Measurements from ENCODE around the gene PRKCZ.
A peak's percentile ranks its signal among the peaks of the same experiment; 100 is the strongest.

The PRKCZ gene

DNA sequence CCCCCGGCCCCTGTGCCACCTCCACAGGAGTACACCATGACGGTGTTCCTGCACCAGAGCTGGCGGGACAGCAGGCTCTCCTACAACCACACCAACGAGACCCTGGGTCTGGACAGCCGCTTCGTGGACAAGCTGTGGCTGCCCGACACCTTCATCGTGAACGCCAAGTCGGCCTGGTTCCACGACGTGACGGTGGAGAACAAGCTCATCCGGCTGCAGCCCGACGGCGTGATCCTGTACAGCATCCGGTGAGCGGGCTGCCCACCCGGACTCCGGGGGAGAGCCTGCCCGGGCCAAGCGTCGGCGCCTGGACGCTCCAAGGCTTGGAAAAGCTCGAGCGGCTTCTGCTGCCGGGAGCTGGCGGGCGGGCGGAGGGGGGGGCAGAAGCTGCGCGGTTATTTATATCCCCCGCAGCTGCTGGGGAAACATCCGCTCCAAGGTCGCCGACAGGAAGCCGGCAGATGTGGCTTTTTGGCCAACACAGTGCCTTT, 24.7 kb upstream of the PRKCZ start:
- no peak for DNase-seq

GRCh38 chr1:2027961-2028583, 22.1 kb upstream of the PRKCZ start:
- DNase-seq, result no peak

DNA sequence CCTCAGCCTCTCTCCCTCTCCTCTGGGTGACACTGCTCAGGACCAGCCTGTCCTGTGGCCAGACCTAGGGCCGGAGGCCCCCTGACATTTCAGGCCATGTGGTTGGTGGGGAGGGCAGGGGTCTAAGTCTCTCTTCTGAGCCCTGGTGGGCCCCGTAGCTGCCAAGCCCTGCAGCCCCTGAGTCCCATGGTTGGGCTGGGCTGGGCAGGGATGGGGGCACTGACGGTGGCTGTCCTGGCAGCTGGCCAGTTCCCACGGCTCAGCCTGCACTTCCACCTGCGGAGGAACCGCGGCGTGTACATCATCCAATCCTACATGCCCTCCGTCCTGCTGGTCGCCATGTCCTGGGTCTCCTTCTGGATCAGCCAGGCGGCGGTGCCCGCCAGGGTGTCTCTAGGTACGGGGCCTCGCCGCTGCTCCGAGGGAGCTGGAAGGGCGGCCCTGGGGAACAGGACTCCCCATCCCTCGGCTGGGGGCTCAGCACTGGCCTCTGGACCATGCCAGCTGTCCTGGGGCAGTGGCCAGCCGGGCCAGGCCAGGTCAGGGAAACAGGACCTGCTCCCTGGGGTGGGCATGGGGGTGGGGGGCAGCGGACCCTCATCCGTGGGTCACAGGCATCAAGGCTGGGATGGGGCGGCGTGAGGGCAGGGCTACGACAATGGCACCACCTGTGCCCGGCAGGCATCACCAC, 21.2 kb upstream of the PRKCZ start:
- no peak for DNase-seq

DNA sequence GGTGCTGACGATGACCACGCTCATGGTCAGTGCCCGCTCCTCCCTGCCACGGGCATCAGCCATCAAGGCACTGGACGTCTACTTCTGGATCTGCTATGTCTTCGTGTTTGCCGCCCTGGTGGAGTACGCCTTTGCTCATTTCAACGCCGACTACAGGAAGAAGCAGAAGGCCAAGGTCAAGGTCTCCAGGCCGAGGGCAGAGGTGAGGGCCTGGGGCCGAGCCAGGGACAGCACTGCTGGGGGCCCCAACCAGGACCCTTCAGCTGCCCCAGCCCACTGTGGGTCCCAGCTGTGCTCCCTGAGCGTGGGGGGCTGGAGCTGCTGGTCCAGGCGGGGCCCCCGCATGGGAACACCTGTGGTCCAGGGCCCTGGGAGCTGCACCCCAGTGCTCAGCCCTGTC, 20.6 kb upstream of the PRKCZ start:
- DNase-seq, result no peak

- DNase-seq, result no peak
Observed at GRCh38 chr1:2030076-2030871, 19.9 kb upstream of the PRKCZ start.

DNA sequence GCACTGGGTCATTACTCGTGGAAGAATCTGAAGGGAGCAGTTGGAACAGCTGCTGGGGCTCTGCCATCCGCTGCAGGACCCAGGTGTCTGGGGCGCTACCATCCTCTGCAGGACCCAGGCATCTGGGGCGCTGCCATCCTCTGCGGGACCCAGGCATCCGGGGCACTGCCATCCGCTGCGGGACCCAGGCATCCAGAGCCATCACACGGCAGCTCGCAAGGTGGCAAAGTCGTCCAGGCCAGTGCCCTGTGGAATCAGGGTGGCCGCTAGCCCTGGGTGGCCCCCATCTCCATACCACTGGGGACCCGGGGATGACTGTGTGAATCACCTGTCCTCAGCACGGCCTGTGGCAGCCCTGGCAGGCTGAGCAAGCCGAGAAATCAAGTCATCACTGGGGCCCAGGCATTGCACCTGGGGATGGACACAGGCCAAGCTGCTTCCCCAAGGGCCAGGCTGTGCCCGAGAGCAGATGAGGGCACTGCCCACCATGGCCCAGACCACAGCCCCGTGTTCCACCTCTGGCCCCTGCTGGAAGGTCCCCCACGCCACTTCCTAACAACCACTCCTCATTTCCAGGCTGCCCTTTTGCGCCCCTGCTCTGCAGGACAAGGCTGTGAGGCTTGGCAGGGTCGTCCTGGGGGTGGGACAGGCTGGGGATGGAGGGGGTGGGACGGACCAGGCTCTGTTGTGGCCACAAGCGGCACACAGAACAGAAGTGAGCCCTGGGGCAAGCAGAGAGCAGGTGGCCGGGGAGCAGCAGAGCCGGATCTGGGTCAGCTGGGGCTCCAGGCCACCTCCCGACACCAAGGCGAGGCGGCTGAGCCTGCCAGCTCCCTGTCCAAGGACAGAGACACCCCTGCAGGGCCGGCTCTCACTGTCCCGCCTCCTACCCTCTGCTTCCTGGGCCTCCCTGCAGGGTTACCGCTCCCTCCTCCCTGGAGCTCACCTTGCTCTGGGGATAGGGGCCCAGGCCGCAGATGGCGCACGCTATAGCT, 18.4 kb upstream of the PRKCZ start:
- DNase-seq, result no peak

- no peak for DNase-seq
Observed at GRCh38 chr1:2032737-2033136, 17.5 kb upstream of the PRKCZ start.

DNA sequence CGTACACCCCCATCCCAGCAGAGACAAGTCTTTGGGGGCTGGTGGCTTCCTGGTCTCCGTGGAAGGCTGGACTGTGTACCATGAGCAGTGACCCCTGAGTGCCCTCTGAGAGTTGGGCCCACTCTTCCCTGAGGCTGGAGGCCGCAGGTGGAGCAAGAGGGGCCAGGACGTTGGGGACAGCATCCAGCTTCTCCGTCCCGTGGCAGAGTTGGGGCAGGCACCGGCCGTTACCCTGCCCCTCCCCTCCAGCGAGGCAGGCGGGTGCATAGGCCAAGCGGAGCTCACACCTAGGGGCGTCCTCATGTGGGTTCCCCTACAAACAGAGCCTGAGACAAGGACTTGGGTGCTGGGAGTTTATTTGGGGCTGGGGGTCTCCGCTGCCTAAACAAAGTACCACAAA, 17.0 kb upstream of the PRKCZ start:
- DNase-seq, result no peak

- no peak for DNase-seq
Observed at GRCh38 chr1:2036287-2036686, 13.9 kb upstream of the PRKCZ start.

DNA sequence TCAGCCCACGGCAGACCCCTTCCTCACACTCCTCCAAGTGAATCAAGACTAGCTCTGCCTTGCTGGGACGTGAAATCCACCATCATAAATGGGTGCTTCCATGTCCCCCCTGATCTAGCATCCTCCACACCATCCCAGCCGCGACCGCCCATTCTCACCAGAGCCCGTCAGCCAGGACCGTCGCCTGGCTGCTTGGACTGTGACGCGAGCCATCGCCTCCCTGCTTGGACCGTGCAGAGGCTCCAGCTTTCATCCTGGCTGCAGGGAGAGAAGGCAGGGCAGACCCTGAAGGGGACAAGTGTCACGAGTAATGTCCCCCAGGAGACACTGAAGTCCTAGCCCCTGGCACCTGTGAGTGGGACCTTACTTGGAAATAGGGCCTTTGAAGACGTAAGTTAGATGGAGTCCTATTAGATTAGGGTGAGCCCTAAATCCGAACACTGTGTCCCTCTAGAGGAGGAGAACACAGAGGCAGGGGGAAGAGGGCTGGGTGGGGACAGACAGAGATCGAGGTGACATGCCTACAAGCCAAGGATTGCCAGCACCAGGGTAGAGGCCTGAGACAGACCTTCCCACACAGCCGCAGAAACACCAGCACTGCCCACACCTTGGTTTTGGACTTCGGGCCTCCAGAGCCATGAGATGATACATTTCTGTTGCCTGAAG, 12.8 kb upstream of the PRKCZ start:
- DNase-seq, result no peak

DNA sequence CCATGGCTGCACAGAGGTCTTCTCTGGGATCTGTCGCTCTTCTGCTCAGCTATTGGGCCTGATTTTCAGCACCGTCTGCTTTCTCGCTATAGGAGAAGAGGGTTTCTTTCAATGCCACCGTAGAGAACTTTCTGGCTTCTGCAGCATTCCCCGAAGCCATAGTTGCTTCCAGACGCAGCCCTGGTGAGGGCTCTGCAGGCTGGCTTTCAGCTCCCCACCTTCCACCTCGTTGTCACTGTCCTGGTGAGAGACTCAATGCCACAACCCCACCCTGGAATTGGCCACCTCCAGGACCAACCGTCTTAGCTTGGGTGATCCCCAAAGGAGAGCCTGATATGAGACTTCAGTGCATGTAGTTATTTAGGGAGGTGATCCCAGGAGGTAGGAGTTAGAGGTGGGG, 12.0 kb upstream of the PRKCZ start:
- no peak for DNase-seq

- no peak for DNase-seq
Observed at GRCh38 chr1:2039251-2039650, 11.0 kb upstream of the PRKCZ start.

DNA sequence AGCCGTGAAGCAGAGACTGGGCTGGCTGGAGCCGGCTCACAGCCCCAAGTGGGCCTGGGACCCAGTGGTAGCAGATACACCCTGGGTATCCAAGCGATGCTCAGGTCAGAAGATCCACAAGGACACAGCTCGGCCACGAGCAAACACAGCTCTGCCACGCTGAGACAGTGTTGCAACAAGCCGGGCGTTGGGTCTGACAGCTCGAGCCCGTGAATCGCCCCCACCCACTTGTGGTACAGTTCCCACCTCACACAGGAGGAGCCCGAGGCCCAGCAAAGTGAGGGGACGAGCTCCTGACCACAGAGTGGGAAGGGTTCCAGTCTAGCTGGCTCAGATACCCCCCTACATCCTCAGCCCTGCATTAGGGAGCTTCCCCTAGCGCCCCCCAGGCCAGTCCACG, 8.9 kb upstream of the PRKCZ start:
- DNase-seq, result no peak

DNA sequence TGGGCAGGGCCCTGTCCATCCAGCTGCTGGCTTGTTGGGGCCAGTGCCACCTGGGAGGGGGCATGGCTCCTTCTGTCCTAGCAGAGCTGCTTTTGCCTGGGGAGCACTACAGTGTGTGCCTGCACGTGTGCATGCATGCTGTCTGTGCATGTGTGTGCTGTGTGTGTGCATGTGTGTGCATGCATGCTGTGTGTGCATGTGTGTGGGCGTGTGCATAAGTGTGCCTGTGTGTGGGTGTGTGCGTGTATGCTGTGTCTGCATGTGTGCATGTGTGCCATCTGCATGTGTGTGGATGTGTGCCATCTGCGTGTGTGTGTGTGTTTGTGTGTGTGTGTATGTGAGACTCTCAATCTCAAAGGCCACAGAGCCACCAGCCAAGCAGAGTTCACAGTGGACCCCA, 8.3 kb upstream of the PRKCZ start:
- DNase-seq, result no peak

GRCh38 chr1:2042830-2043773, 7.1 kb upstream of the PRKCZ start:
- DNase-seq, result no peak

DNA sequence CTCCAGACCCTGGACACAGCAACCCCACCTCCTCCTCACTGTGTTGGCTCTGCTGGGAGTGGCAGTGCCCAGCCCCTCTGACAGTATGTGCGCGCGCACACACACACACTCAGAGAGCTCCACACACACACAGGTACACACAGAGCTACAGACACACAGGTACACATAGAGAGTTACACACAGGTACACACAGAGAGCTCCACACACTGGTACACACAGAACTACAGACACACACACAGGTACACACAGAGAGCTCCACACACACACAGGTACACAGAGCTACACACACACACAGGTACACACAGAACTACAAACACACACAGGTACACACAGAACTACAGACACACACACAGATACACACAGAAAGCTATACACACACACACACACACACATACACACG, 6.3 kb upstream of the PRKCZ start:
- no peak for DNase-seq

DNA sequence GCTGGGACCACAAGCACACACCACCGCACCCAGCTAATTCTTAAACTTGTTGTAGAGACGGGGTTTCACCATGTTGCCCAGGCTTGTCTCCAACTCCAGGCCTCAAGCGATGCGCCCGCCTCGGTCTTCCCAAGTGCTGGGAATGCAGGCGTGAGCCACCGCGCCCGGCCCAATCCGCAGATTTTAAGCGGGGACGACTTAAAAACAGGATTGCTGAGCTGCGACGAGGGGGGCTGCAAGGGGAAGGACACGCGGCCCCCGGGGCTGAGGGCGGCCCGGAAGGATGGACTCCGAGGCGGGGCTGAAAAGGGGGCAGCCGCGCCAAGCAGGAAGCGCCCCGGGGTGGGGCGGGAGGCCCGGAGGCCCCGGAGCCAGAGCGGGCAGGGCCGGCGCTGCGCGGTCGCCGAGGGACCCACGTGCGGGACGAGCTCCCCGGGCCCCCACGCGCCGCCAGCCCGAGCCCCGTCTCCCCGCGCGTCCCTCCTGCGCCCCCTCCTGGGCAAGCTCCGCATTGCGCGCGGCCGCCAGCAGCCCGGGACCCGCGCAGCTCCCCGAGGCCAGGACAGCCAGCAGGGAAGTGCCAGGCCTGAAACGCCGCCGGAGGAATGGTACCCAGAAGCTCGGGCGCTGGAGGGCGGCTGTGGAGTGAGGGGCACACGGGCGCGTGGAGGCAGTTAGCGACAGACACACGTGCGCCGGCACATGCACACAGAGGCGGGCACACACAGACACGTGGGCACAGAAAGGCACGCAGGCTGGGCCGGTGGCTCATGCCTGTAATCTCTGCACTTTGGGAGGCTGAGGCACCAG, 5.5 kb upstream of the PRKCZ start:
- peak; percentile 52 for DNase-seq

- no peak for DNase-seq
Observed at GRCh38 chr1:2045468-2046173, 4.6 kb upstream of the PRKCZ start.

- no peak for DNase-seq
Observed at GRCh38 chr1:2046174-2046917, 3.9 kb upstream of the PRKCZ start.

Measured in NCI-H1048 (cell line).